Peyer's patch (tissue), 4 donors: Measurements from ENCODE around the gene MPPE1. TPM values are rescaled to one million over a fixed set of nuclear protein-coding genes. Genes with fewer than 3 reads are reported as not detected.

ENCODE experiments used
- DNase-seq, 3 donors: peaks; one replicate each; pipeline ENCODE4 v3.0.0-alpha.2; 2017 to 2019
- H3K27ac ChIP-seq, 4 donors: fragments of 200-600 bp; sonication (generic); one replicate each; pipeline ENCODE4 v1.5.1; 2016 to 2019
- H3K27me3 ChIP-seq, 2 donors: fragments of 200-600 bp; sonication (generic); one replicate each; pipeline ENCODE4 v1.5.1; 2019
- H3K36me3 ChIP-seq, 3 donors: fragments of 200-600 bp; sonication (generic); one replicate each; pipeline ENCODE4 v1.5.1; 2016 to 2019
- H3K4me1 ChIP-seq, 4 donors: fragments of 200-600 bp; sonication (generic); one replicate each; pipeline ENCODE4 v1.5.1; 2016 to 2019
- H3K4me3 ChIP-seq, 4 donors: fragments of 200-600 bp; sonication (generic); 1 replicate in 3 of 4; 2 replicates in 1 of 4; pipeline ENCODE4 v1.5.1; 2016 to 2019; ENCODE audit warnings: mild to moderate bottlenecking in 1 of 4
- H3K9me3 ChIP-seq, 4 donors: fragments of 200-600 bp; sonication (generic); one replicate each; pipeline ENCODE4 v1.5.1; 2016 to 2019; ENCODE audit warnings: mild to moderate bottlenecking in 1 of 4
- CTCF ChIP-seq, 6 experiments: fragments of 450-650 bp in 4 of 6; fragments of 200-600 bp in 2 of 6; sonication (generic) in 1 of 6; IDR thresholded peaks; one replicate each; pipeline ENCODE4 v1.5.1; 2017 to 2019; ENCODE audit warnings: antibody characterized with exemption in 6 of 6, mild to moderate bottlenecking in 3 of 6, moderate library complexity in 1 of 6
- POLR2A ChIP-seq, 2 donors: fragments of 450-650 bp; IDR thresholded peaks; one replicate each; pipeline ENCODE4 v1.5.1; 2017; ENCODE audit warnings: antibody characterized with exemption in 2 of 2, mild to moderate bottlenecking in 2 of 2, moderate library complexity in 2 of 2
- total RNA-seq, 4 donors: library from RNA; depleted of rRNA; stranded (reverse); fragments of >200 nt; gene quantifications; one replicate each; pipeline ENCODE4 v1.1.0, GENCODE V29; 2016

MPPE1 gene
- total RNA-seq, 4 donors from 2014 or later: 46.2 to 69.3 (median 63.4) TPM

GRCh38 chr18:11862468-11863137, 45.5 kb downstream of the MPPE1 start:
- peaks cover 0 to 10% (median 0%) of the 10 kb centered on the region in 4 donors for H3K4me1 ChIP-seq
- H3K36me3 ChIP-seq: no peaks in the 10 kb centered on the region
- H3K27ac ChIP-seq: peak overlapping the region in 1 of 4 donors; percentile 13
- H3K4me3 ChIP-seq: no peak overlapping the region
- no peak for TF ChIP-seq POLR2A (IDR thresholded peaks at IDR 0.05)
- no peak for TF ChIP-seq CTCF (IDR thresholded peaks at IDR 0.05)
- DNase-seq: peak in 1 of 3 donors; percentile 44
- H3K9me3 ChIP-seq: no peaks in the 10 kb centered on the region
- no peaks in the 10 kb centered on the region for H3K27me3 ChIP-seq

- DNase-seq: peak in 1 of 3 donors; percentile 37
- H3K4me3 ChIP-seq: no peak overlapping the region
- TF ChIP-seq CTCF (IDR thresholded peaks at IDR 0.05) (no peak), POLR2A (IDR thresholded peaks at IDR 0.05) (no peak)
- no peaks in the 10 kb centered on the region for H3K36me3 ChIP-seq
- H3K27ac ChIP-seq: no peak overlapping the region
- peaks cover 0 to 17% (median 0%) of the 10 kb centered on the region in 4 donors for H3K4me1 ChIP-seq
- no peaks in the 10 kb centered on the region for H3K9me3 ChIP-seq
- no peaks in the 10 kb centered on the region for H3K27me3 ChIP-seq
Measured at GRCh38 chr18:11861583-11862288, 46.4 kb downstream of the MPPE1 start.

GRCh38 chr18:11860594-11861450, 47.3 kb downstream of the MPPE1 start:
- TF ChIP-seq CTCF (IDR thresholded peaks at IDR 0.05): no peak
- no peak for TF ChIP-seq POLR2A (IDR thresholded peaks at IDR 0.05)
- peaks cover 0 to 24% (median 2%) of the 10 kb centered on the region in 4 donors for H3K4me1 ChIP-seq

GRCh38 chr18:11859903-11860407, 48.2 kb downstream of the MPPE1 start:
- peak in 2 of 6 experiments; percentile 14 to 18 for TF ChIP-seq CTCF (IDR thresholded peaks at IDR 0.05)
- no peak for TF ChIP-seq POLR2A (IDR thresholded peaks at IDR 0.05)
- peak in 1 of 3 donors; percentile 62 for DNase-seq
- Histone ChIP-seq H3K27ac (no peak overlapping the region), H3K4me1 (peaks cover 0 to 24% (median 2%) of the 10 kb centered on the region in 4 donors), H3K27me3 (no peaks in the 10 kb centered on the region), H3K9me3 (no peaks in the 10 kb centered on the region), H3K4me3 (no peak overlapping the region), H3K36me3 (no peaks in the 10 kb centered on the region)

More at GRCh38 chr18:11860594-11861450, 47.3 kb downstream of the MPPE1 start:
- no peaks in the 10 kb centered on the region for H3K27me3 ChIP-seq
- H3K4me3 ChIP-seq: no peak overlapping the region
- H3K27ac ChIP-seq: no peak overlapping the region
- no peaks in the 10 kb centered on the region for H3K36me3 ChIP-seq
- DNase-seq: peak in 1 of 3 donors; percentile 43
- no peaks in the 10 kb centered on the region for H3K9me3 ChIP-seq

- no peak overlapping the region for H3K4me3 ChIP-seq
- H3K27ac ChIP-seq: no peak overlapping the region
- peaks cover 0 to 30% (median 2%) of the 10 kb centered on the region in 4 donors for H3K4me1 ChIP-seq
- H3K27me3 ChIP-seq: no peaks in the 10 kb centered on the region
- no peaks in the 10 kb centered on the region for H3K36me3 ChIP-seq
- DNase-seq: peak in 1 of 3 donors; percentile 33
- no peaks in the 10 kb centered on the region for H3K9me3 ChIP-seq
- TF ChIP-seq CTCF (IDR thresholded peaks at IDR 0.05): no peak
- no peak for TF ChIP-seq POLR2A (IDR thresholded peaks at IDR 0.05)
Measured at GRCh38 chr18:11859282-11859830, 48.8 kb downstream of the MPPE1 start.
